HG03558 (cell line): ENCODE data around the gene AKAP13.

Experiments
- ATAC-seq: cut with Tn5 transposase; IDR thresholded peaks from one replicate; pipeline ENCODE4 v1.9.1; 2021; ENCODE audit warnings: moderate number of reproducible peaks; ENCODE audit not compliant: unreplicated experiment; ENCODE audit errors: extremely low read depth

Gene AKAP13

GRCh38 chr15:85407421-85408269 is 27.2 kb downstream of the AKAP13 start:
- peak; percentile 26 for ATAC-seq

DNA sequence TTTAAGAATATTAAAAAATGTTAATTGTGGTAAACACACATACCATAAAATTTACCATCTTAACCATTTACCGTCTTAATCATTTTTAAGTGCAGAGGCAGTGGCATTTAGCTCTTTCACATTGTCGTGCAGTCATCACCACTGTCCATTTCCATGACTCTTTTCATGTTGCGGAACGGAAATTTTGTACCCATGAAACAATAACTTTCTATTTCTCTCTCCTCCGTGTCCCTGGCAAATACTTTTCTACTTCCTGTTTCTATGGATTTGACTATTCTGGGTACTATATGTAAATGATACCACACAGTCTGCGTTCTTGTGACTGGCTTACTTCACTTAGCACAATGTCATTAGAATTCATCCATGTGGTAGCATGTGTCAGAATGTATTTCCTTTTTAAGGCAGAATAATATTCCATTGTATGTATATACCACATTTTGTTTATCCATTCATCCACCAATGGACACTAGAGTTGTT is 27.9 kb downstream of the AKAP13 start:
- ATAC-seq: peak; percentile 26

DNA sequence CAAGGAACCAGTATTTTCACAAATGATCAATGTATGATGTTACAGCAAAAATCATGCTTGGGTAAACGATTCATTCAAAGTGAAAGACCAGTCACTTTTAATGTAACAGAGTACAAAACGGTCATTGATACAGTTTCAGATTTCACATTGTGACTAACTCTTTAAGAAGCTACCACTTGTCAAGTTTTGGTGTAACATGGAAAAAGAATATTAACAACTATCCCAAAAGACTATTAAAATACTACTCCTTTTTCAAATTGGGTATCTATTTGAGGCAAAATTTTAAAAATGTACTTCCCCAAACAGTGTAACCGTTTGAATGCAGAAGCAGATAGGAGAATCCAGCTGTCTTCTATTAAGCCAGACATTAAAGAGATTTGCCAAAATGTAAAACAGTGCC is 31.7 kb downstream of the AKAP13 start:
- ATAC-seq: no peak

DNA sequence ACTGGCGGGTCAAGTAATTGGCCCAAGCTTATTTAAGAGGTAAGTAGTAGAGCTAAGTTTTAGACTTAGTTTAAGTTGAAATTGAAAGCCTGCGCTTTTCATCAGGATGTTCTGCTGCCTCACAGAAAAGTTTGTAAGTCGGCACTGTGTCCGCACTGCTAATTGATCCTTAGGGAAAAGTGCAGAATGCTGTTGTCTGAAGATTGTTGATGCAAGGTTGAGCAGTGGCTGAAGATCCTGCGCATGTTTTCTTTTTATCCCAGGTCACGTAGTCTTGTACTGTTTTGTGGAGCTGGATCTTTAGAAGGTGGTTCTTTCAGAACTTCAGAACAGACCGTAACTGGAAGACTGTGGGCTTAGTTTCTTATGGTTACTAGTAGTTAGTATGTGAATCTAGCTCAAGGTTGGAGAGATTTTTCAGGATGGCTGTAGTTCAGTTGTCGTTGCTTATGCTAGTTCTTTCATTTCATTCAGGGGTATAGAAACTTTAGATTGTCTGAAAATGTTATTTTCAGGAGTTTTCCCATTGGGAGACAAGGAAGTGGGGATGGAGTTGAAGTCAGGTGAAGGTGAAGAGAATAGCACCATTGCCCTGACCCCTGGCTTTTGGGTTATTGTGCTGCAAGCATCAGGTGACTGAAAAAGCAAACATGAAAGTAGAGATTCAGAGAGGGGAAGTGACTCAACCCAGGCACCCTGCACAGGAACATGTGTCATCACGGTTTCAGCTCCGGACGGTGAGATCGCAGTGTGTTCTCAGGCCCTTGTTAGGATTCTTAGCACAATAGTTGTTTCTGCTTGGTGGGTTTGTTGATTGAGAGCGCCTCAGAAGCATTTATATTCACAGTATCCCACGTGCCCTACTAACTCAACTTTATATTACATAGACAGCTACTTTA is 32.8 kb downstream of the AKAP13 start:
- peak; percentile 94 for ATAC-seq

GRCh38 chr15:85414037-85414436 is 33.6 kb downstream of the AKAP13 start:
- ATAC-seq: no peak

- ATAC-seq: no peak
Measured at GRCh38 chr15:85414495-85414894, 34.1 kb downstream of the AKAP13 start.

DNA sequence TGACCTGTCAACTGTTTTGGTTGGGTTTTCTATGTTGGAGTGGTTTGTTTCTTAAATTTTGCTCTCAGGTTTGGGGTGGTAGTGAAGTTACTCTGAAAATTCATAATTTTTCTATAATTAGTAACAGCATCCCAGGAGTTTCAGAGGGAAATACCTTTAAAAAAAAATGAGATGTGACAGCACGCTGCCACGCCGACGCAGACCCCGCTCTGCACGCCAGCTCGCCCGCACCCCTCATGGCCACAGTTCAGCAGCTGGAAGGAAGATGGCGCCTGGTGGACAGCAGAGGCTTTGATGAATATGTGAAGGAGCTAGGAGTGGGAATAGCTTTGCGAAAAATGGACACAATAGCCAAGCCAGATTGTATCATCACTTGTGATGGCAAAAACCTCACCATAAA is 34.6 kb downstream of the AKAP13 start:
- no peak for ATAC-seq

- ATAC-seq: no peak
Measured at GRCh38 chr15:85415783-85416182, 35.4 kb downstream of the AKAP13 start.

DNA sequence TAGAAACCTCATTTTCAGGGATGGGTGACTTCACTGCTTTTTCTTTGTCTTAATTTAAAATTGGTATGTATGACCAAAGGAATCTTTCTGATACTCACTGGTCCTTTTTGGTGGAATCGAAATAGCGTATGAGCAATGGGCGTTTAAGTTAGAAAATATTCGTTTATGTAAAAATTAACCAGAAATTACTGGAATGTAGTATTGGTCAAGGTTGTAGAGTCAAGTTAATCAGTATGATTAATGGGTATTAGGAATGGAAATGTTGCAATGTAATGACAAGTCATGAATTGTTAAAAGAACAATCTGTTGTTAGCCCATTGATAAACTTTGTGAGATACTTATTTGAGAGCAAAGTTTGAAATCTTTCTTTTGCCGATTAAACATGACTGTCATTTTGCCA is 36.9 kb downstream of the AKAP13 start:
- ATAC-seq: no peak

- ATAC-seq: no peak
Measured at GRCh38 chr15:85419161-85419560, 38.8 kb downstream of the AKAP13 start.

GRCh38 chr15:85421116-85421925 is 40.9 kb downstream of the AKAP13 start:
- ATAC-seq: no peak

DNA sequence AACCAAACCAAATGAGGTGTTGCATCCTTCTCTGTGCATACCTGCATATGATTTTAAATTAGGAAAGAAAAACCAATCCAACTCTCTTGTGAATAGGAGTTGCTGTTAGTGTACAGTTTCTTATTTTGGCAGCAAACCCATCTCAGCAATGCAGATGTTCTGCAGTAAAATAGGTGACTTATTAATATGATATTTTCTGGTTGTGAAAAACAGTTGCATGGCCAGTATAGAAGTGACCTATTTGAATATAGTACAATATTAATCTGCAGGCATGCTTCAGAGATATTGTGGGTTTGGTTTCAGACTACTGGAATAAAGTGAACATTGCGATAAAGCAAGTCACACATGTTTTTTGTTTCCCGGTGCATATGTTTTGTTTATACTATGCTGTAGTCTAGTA is 42.2 kb downstream of the AKAP13 start:
- ATAC-seq: no peak

DNA sequence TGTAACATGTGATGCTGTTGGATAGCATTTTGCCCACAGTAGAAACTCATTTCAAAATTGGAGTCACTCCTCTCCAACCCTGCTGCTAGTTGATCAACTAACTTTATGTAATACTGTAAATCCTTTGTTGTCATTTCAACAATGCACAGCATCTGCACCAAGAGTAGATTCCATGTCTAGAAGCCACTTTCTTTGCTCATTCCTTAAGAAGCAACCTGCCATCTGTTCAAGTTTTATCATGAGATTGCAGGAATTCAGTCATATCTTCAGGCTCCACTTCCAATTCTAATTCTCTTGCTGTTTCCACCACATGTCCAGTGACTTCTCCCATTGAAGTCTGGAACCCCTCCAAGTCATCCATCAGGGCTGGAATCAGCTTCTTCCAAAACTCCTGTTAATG is 42.9 kb downstream of the AKAP13 start:
- no peak for ATAC-seq

DNA sequence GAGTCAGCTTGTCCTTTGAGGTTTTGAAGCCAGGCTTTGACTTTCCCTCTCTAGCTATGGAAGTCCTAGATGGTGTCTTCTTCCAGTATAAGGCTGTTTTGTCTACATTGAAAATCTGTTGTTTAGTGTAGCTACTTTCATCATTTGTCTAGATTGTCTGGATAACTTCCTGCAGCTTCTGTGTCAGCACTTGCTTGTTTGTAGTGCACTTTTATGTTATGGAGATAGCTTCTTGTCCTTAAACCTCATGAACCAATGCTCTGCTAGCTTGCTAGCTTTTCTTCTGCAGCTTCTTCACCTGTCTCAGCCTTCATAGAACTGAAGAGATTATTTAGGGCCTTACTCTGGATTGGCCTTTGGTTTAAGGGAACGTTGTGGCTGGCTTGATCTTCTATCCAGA is 43.8 kb downstream of the AKAP13 start:
- no peak for ATAC-seq

DNA sequence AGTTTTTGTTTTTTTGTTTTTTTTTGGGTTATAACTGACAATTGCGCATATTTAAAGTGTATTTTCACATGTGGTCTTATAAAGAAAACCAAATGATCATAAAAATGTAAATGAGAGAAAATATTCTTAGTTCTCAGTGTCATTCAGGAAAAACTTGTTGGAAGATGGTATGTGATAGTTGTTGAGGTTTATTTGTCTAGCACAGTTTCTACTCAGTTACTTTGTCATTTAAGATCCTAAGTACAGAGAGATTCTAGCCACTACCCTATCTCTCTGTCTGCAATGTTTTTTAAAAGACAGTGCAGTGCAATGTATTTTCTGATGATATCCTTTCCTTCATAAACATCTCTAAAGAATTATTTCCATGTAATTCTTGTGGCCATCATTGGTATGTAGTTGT is 46.1 kb downstream of the AKAP13 start:
- no peak for ATAC-seq

DNA sequence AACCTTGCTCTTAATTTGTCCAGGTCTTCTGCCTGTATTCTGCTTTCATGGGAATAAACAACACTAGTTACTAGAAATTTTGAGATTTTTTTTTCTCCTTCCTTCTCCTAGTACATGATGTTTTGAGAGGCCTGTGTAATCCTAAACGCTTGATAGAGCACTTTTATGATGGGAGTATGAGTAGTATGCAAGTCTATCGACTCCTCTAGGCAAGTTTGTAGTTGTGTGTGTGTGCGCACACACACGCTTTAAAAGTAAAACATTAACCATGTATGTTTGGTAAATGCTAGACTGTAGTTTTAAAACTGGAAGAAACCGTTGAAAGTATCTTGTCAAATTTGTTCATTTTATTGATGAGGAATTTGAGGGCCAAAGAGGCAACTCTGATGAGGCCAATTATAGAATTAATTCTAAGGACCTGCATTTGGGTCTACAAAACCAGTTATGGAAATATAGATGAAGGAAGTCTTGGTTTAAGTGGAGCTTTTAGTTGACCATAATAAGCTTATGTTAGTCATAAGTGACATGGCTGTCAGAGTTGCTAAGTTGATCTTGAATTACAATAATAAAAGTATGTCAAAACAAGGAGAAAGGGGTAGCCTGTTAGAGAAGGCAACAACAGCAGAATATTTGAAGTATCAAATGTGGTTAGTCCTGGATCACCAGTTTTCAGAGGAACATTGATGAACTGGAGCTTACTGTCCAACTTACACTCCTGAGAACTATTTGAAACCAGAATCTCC is 47.1 kb downstream of the AKAP13 start:
- ATAC-seq: no peak

DNA sequence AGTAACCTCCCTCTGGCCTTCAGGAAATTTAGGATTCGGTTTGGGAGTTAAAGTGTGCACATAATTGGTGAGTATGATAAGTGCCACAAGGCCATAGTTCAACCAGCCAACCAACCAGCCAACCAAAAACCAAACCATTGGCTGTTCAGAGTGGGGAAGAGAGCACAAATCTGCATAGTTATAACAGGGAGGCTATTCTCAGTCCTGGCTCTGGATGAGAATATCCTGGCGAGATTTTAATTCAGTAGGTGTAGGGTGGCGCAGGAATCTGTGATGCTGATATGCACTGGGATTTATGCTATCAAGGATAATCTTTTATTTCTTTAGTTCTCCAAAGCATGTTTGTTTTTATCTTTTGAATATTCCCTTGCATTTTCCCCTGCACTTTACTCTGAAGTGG is 49.1 kb downstream of the AKAP13 start:
- no peak for ATAC-seq

DNA sequence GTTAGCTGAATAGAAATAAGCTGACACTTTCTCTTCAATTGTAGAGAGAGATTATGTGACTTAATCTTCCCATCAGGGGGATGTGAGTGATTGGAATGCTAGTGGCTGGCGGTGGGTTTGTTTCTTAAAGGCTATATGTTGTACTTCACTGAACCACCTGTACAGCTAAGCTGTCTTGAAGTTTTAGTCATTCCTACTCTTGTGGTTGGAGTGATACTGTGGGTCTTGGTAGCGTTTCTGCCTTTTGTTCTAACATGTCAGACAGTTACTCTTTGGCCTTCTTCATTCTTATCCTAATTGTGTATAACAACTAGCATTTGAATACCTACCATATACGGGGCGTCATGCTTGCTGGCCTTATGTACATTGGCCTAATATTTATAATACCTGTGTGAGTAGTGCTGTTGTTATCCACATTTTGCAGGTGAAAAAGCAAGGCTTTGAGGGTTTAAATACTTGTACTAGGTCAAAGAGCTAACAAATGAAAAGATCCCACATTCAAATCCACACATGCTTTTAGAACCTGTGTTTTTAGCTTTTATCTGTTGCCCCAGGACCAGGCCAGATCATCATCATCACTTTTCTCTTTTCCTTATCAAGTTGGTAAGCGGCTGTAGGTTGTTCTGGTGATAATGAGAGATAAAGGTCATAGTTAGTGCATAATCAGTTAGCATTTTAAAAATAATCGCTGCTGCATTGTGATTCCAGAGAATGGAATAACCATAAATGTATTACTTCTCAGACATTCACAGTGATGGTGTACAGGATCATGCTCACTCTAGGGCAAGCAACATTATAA is 50.2 kb downstream of the AKAP13 start:
- peak; percentile 99 for ATAC-seq

- no peak for ATAC-seq
Measured at GRCh38 chr15:85439996-85440395, 59.6 kb downstream of the AKAP13 start.
